HG03135 (cell line): ENCODE measurements around the gene CLIP1.
"Not testable (repeated sequence)": the region's sequence is repeated elsewhere in the genome, so short reads cannot be mapped to it uniquely, and the experiment has no call there.

Experiments used
- ATAC-seq: cut with Tn5 transposase; IDR thresholded peaks from one replicate; pipeline ENCODE4 v1.9.1; 2021; ENCODE audit warnings: mild to moderate bottlenecking, moderate library complexity; ENCODE audit not compliant: unreplicated experiment

The CLIP1 gene

DNA sequence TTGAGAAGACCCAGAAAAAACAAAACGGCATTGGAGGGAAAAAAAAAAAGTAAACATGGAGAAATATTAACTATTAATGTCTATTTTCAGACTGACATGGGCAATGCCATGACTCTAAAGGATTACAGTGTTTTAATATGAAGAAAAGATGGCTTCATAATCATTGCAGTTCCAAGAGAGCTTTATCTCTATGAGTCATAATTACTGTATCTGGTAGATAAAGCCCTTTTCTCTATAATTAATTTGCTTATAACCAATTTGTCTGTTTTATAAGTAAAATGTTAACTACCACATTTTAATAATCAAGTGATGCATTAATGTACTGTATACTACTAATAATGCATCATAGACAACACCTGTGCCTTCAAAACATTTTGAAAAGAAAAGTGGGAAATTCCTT is 59.7 kb downstream of the CLIP1 start:
- no peak for ATAC-seq

DNA sequence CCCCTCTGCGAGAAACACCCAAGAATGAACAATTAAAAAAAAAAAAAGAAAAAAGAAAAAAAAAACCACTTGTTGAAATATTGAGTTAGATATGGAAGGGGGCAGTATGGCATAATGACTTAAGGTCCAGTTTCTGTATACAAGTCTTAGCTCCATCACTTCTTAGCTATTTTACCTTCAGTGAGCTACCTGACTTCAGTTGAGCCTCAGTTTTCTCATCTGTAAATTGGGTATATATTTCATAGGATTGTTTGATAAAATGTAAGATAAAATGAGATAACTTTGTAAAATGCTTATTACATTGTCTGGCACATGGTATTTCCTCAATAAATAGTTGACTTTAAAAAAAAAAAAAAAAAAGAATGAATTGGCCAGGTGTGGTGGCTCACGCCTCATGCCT is 64.1 kb downstream of the CLIP1 start:
- ATAC-seq = not testable (repeated sequence)

- not testable (repeated sequence) for ATAC-seq
These were observed 64.9 kb downstream of the CLIP1 start for GRCh38 chr12:122357536-122357935.

DNA sequence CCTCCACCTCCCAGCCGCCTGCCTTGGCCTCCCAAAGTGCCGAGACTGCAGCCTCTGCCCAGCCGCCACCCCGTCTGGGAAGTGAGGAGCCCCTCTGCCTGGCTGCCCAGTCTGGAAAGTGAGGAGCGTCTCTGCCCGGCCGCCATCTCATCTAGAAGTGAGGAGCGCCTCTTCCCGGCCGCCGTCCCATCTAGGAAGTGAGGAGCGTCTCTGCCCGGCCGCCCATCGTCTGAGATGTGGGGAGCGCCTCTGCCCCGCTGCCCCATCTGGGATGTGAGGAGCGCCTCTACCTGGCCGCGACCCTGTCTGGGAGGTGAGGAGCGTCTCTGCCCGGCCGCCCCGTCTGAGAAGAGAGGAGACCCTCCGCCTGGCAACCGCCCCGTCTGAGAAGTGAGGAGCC is 65.5 kb downstream of the CLIP1 start:
- ATAC-seq = not testable (repeated sequence)

DNA sequence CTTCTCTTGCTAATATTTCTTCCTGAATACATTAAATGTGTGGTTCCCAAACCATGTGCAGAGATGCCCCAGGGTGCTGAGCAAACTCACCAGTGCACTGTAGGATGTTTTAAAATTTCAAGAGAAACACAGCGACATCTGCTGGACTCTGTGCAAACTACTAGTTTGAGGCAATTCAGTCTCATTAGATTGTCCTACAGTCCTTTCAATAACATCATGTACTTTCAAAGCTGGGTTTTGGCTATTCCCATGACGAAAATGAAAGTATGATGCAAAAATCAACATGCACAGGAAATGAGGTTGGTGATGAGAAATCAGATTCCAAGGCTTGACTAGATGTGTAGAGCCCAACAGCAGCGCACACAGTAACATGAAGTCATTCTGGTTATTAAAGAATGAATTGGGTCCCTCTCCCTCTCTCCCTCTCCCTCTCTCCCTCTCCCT is 66.3 kb downstream of the CLIP1 start:
- ATAC-seq = no peak

DNA sequence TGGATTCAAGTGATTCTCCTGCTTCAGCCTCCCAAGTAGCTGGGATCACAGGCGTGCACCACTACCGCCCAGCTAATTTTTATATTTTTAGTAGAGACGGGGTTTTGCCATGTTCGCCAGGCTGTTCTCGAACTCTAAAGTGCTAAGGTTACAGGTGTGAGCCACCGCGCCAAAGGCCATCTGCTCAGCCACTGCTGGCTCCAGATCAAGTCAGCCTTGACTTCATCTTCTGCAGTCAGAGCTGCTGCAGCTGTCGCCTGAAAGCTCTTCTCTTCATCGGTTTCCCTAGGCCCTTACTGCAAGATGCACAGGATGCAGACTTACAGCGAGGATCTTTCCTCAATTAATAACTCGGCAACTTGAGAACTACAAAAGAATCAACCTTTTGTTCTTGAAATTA is 66.8 kb downstream of the CLIP1 start:
- no peak for ATAC-seq

- ATAC-seq = no peak
These were observed 67.4 kb downstream of the CLIP1 start for GRCh38 chr12:122354958-122355641.

- no peak for ATAC-seq
These were observed 70.1 kb downstream of the CLIP1 start for GRCh38 chr12:122352394-122352793.

GRCh38 chr12:122350141-122350848 is 72.2 kb downstream of the CLIP1 start:
- no peak for ATAC-seq

DNA sequence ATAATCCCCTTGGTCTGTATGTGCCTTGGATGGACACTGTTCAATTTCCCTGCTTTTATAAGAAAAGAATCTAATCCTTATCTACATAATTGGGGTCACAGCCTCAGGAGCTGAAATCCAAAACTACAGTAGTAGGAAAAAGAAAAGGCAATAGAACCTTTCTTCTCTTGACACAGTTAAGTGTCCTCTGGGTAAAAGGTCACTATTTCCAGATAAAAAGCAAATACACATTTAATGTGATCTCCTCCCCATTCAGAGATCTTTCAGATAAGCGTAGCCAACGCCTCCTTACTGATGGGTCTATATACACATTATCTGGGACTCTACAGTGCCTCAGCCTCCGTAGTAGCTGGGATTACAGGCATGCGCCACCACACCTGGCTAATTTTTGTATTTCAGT is 73.4 kb downstream of the CLIP1 start:
- no peak for ATAC-seq

DNA sequence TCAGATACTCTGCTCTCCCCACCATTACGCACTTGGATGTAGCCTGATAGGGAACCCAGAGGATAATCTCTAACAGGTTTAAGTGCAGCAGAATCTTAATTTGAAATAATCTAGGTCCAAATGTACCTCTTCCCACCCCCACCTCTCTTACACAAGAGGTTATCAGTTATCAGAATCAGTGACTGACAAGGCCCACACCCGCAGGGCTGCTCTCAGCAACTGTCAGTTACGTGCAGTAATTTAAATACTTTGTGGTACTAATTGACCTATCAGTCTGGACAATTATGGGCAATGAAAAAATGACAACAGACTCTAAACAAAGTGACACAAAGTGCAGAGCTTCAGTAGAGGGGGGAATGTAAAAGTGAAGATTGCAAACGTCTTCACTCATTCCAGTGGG is 74.0 kb downstream of the CLIP1 start:
- no peak for ATAC-seq

DNA sequence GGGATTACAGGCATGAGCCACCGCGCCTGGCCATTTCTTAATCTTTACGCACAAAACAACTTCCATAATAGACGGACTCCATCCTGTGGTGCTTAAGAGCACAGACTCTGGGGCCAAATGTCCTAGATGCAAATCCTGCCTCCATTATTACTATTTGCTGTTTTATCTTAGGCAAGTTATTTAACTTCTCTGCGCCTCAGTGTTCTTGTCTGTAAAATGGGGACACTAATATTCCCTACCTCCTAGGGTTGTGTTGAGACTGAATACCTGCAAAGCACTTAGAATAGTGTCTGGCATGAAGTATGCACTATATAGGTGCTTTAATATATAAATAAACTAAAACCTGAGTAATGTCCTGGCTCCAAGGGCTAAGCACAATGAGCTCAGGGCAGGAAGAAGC is 76.4 kb downstream of the CLIP1 start:
- no peak for ATAC-seq

GRCh38 chr12:122345042-122345441 is 77.4 kb downstream of the CLIP1 start:
- ATAC-seq = no peak

DNA sequence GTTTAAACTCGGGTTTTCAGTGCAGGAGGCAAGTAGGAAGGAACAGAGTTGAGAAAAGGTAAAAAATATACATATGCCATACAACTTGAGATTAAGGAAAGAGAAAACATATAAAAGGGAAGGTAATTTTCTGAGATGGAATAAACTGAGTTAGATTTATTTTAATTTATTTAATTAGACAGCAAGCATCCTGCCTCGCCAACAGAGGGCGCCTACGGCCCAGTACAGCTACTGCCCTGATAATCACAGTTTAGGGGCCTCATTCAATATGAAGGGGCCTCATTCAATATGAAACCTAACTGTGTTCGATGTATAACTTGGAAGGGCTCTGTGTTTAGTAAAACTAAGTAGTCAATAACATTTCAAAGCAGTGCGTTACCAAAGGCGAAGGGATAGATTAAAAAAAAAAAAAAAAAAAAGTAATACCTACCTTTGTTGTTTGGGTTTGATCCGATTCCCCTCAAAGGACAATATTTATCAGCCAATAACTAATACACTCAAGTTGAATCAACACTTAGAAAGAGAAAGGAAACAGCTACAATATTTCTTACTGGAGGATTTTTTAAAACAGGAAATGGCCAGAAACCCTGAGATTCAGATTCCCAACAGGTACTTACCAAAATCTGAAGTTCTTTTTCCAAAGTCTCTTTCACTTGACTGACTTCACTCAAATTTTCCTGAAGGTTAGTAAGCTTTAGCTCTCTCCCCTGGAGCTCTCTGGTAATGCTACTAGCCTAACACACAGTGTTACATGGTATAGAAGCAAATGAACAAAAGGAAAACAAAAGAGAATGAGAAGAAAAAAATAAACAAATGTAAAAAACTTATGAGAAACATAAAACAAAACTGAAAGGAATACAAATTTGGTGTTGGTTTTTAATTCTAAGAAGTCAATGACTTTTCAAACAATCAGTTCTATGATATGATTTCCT is 86.2 kb downstream of the CLIP1 start:
- ATAC-seq = no peak

GRCh38 chr12:122333142-122334087 is 89.1 kb downstream of the CLIP1 start:
- no peak for ATAC-seq

DNA sequence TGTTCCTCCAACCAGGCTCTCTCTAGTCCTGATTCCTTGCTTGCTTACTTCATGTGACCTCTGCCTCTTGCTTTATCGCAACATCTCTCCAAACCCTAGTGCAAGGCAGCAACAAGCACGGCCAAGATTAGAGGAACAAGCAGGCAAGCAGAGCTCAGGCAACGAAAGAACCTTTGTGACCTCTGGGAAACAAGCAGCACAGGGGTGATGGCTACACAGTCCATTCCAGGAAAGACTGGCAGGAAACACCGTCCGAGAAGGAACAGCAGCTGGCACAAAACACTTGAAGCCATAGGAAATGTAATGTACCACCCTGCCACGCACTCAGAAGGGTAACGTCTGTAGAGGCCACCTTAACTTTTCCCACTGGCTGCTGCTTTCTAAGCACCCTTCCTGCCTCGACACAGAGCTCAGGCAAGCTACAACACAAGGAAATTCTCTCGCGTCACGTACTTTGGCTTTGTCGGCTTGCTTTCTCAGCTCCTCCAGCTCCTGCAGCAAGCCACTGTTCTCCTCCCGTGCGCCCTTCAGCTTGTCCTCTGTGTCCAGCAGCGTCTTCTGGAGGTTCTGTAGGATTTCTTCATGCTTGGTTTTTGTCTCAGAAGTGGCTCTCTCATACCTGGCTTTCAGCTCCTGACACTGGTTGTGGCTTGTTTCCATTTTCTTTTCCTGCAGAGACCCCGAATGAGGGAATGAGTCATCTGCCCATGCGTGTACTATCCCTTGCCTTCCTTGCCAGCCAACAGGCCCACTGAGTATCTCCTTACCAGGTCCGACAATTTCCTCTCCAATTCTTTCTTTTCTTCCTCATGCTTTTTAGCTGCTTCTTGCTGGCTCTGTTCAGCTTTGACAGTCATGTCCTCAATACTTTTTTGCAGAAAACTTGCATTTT is 94.7 kb downstream of the CLIP1 start:
- ATAC-seq = no peak

DNA sequence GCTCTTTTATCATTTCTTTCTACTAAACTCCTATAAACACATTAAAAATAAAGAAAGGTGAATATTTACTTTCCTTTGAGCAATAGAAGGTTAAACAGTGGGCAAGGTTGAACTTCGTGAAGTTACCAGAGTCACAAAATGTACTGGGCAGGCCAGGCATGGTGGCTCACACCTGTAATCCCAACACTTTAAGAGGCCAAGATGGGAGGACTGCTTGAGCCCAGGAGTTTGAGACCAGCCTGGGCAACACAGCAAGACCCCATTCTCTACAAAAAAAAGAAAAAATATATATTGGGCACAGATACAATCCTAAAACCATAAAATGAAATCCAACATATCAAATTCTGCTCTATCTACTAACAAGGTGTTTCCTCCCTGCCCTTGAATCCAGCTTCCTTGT is 95.5 kb downstream of the CLIP1 start:
- ATAC-seq = no peak

GRCh38 chr12:122326586-122326985 is 95.9 kb downstream of the CLIP1 start:
- no peak for ATAC-seq

- no peak for ATAC-seq
These were observed 99.0 kb downstream of the CLIP1 start for GRCh38 chr12:122323311-122324019.
